HCT116 (cell line): ENCODE data around the gene SGSH. TPM values are rescaled to one million over a fixed set of nuclear protein-coding genes. Genes with fewer than 3 reads are reported as not detected.

Experiments used
- ATAC-seq: fragments of 200-7000 bp; cut with Tn5 transposase; 2 replicates; pipeline ENCODE4 v1.9.1; 2020; ENCODE audit warnings: mild to moderate bottlenecking, moderate library complexity
- BruUV-seq: library from RNA; stranded (reverse); fragments of 400-500 nt; replicated peaks from 2 replicates; lab custom pipeline; 2021; lab: Mats Ljungman, UMichigan
- CTCF ChIA-PET: fragments of 300-600 bp; sonication (Branson Sonifier 250); formaldehyde crosslinking; loops from one replicate; lab custom pipeline; 2021; ENCODE audit warnings: antibody characterized with exemption; lab: Charles Lee
- POLR2A ChIA-PET: fragments of 300-600, 350-600 bp; sonication (Branson Sonifier 250); formaldehyde crosslinking; loops from one replicate; lab custom pipeline; 2021; ENCODE audit warnings: antibody characterized with exemption; lab: Charles Lee
- RAD21 ChIA-PET, 2 experiments: fragments of 300-600 bp; sonication (Branson Sonifier 250); formaldehyde crosslinking; loops; one replicate each; lab custom pipeline; 2023; ENCODE audit warnings: low total read pairs in 2 of 2; ENCODE audit not compliant: uncharacterized antibody in 2 of 2, unreplicated experiment in 2 of 2, low non-redundant PET in 1 of 2; lab: Charles Lee
- DNase-seq: peaks from one replicate; pipeline ENCODE4 v3.0.0-alpha.2; 2010; ENCODE audit warnings: low read depth, low spot score
- H2AFZ ChIP-seq: fragments of 200-600 bp; shearing (Covaris generic), sonication (generic); 2 replicates; pipeline ENCODE4 v1.6.1; 2017; ENCODE audit warnings: low read depth, mixed run types, mixed read lengths, antibody characterized with exemption, low read length; ENCODE audit not compliant: poor library complexity, severe bottlenecking
- H3K27ac ChIP-seq: 2 replicates; pipeline ENCODE4 v1.5.1; 2012; ENCODE audit warnings: low read depth, low read length
- H3K27me3 ChIP-seq: fragments of 200-600 bp; sonication (generic); 2 replicates; pipeline ENCODE4 v1.6.1; 2016; ENCODE audit warnings: mixed run types, low read length, mixed read lengths; ENCODE audit not compliant: insufficient read depth
- H3K36me3 ChIP-seq, 2 experiments: fragments of 200-500 bp in 1 of 2; fragments of 200-600 bp in 1 of 2; sonication (Bioruptor generic) in 1 of 2; sonication (generic) in 1 of 2; 2 replicates each; pipeline versions ENCODE4 v1.5.1 to v1.6.1; 2014 to 2016; ENCODE audit warnings: low read length in 2 of 2, inconsistent platforms in 1 of 2, mixed read lengths in 1 of 2, mixed run types in 1 of 2; ENCODE audit not compliant: insufficient read depth in 2 of 2, control insufficient read depth in 1 of 2
- H3K4me1 ChIP-seq, 2 experiments: fragments of 200-600 bp in 1 of 2; sonication (generic) in 1 of 2; 2 replicates each; pipeline versions ENCODE4 v1.5.1 to v1.6.1; 2012 to 2017; ENCODE audit warnings: low read length in 2 of 2, inconsistent platforms in 1 of 2, mild to moderate bottlenecking in 1 of 2, mixed read lengths in 1 of 2, mixed run types in 1 of 2, moderate library complexity in 1 of 2; ENCODE audit not compliant: insufficient read depth in 2 of 2, control insufficient read depth in 1 of 2
- H3K4me2 ChIP-seq: fragments of 200-600 bp; sonication (generic); 2 replicates; pipeline ENCODE4 v1.6.1; 2017; ENCODE audit warnings: mixed run types, low read length, mixed read lengths
- H3K4me3 ChIP-seq, 2 experiments: fragments of 200-600 bp in 1 of 2; sonication (generic) in 1 of 2; replicated peaks in 1 of 2; 2 replicates each; pipeline ENCODE4 v1.5.1; 2011 to 2016; ENCODE audit warnings: low read length in 2 of 2, control low read depth in 1 of 2, low read depth in 1 of 2, mild to moderate bottlenecking in 1 of 2, mixed read lengths in 1 of 2, mixed run types in 1 of 2
- H3K79me2 ChIP-seq: fragments of 200-600 bp; sonication (generic); 2 replicates; pipeline ENCODE4 v1.6.1; 2017; ENCODE audit warnings: mild to moderate bottlenecking, mixed run types, low read length, moderate library complexity, mixed read lengths; ENCODE audit not compliant: insufficient read depth
- H3K9ac ChIP-seq: fragments of 200-600 bp; sonication (generic); 2 replicates; pipeline ENCODE4 v1.6.1; 2016; ENCODE audit warnings: low read length, mixed read lengths
- H3K9me2 ChIP-seq: fragments of 200-600 bp; sonication (generic), shearing (Covaris generic); 2 replicates; pipeline ENCODE4 v1.6.1; 2017; ENCODE audit warnings: mixed run types, mild to moderate bottlenecking, moderate library complexity; ENCODE audit not compliant: insufficient read depth
- H3K9me3 ChIP-seq, 2 experiments: fragments of 200-500 bp in 1 of 2; fragments of 200-600 bp in 1 of 2; sonication (Bioruptor generic) in 1 of 2; sonication (generic) in 1 of 2; 2 replicates each; pipeline ENCODE4 v1.6.1; 2014 to 2017; ENCODE audit warnings: low read length in 2 of 2, mixed read lengths in 2 of 2, inconsistent platforms in 1 of 2, low read depth in 1 of 2, mild to moderate bottlenecking in 1 of 2, mixed run types in 1 of 2, moderate library complexity in 1 of 2; ENCODE audit not compliant: control insufficient read depth in 1 of 2, insufficient read depth in 1 of 2
- H4K20me1 ChIP-seq: fragments of 200-600 bp; sonication (generic), shearing (Covaris generic); 2 replicates; pipeline ENCODE4 v1.6.1; 2017; ENCODE audit warnings: mixed run types, mild to moderate bottlenecking, moderate library complexity; ENCODE audit not compliant: insufficient read depth
- EGR1 ChIP-seq: IDR thresholded peaks from 2 replicates; pipeline ENCODE4 v1.6.1; 2012; ENCODE audit warnings: low read depth
- ELF1 ChIP-seq: IDR thresholded peaks from 2 replicates; pipeline ENCODE4 v1.6.1; 2012; ENCODE audit warnings: low read depth, borderline replicate concordance
- EZH2 ChIP-seq: fragments of 200-600 bp; sonication (generic); IDR thresholded peaks from 2 replicates; pipeline ENCODE4 v1.6.1; 2017; ENCODE audit warnings: antibody characterized with exemption, mixed run types
- EZH2phosphoT487 ChIP-seq: fragments of 200-600 bp; IDR thresholded peaks from 2 replicates; pipeline ENCODE4 v1.6.1; 2018; ENCODE audit warnings: antibody characterized with exemption, borderline replicate concordance
- FOSL1 ChIP-seq: IDR thresholded peaks from 2 replicates; pipeline ENCODE4 v1.6.1; 2012; ENCODE audit warnings: low read depth
- POLR2A ChIP-seq: IDR thresholded peaks from 2 replicates; pipeline ENCODE4 v1.7.0; 2011; ENCODE audit warnings: borderline replicate concordance; ENCODE audit not compliant: insufficient read depth, insufficient read length; ENCODE audit errors: extremely low read depth
- POLR2AphosphoS5 ChIP-seq: IDR thresholded peaks from 2 replicates; pipeline ENCODE4 v1.6.1; 2011; ENCODE audit warnings: mild to moderate bottlenecking, low read depth, low read length, moderate library complexity
- SRF ChIP-seq: IDR thresholded peaks from 2 replicates; pipeline ENCODE4 v1.6.1; 2012; ENCODE audit warnings: low read depth
- TCF7L2 ChIP-seq: IDR thresholded peaks from 2 replicates; pipeline ENCODE4 v1.7.0; 2011; ENCODE audit warnings: borderline replicate concordance, inconsistent platforms; ENCODE audit not compliant: insufficient read depth, insufficient read length; ENCODE audit errors: extremely low read depth
- YY1 ChIP-seq: IDR thresholded peaks from 2 replicates; pipeline ENCODE4 v1.6.1; 2011; ENCODE audit warnings: low read length, low read depth, moderate library complexity, mild to moderate bottlenecking; ENCODE audit not compliant: insufficient replicate concordance; ENCODE audit errors: extremely low read depth
- ZFX ChIP-seq: fragments of 450-650 bp; IDR thresholded peaks from 2 replicates; pipeline ENCODE4 v1.6.1; 2017
- ZNF274 ChIP-seq: fragments of 200-500 bp; sonication (Bioruptor generic); IDR thresholded peaks from 2 replicates; pipeline ENCODE4 v1.6.1; 2014; ENCODE audit warnings: mild to moderate bottlenecking, low read depth, low read length, inconsistent platforms
- intact Hi-C: fragments of 100-400 bp; cut with micrococcal nuclease; formaldehyde crosslinking; loops from 2 replicates; pipeline ENCODE4 v1.10.0; 2022
- total RNA-seq: library from RNA; stranded (reverse); gene quantifications from one replicate; pipeline ENCODE4 v1.2.1, GENCODE V29; 2021; ENCODE audit not compliant: unreplicated experiment
- TF ChIP-seq, protein P1 (sequence below): IDR thresholded peaks from 2 replicates; pipeline ENCODE4 v1.6.1; 2012
- TF ChIP-seq, protein P2 (sequence below): IDR thresholded peaks from 2 replicates; pipeline ENCODE4 v1.6.1; 2012
- TF ChIP-seq, protein P3 (sequence below): IDR thresholded peaks from 2 replicates; pipeline ENCODE4 v1.6.1; 2012; ENCODE audit warnings: low read depth

The SGSH gene
- total RNA-seq, 1 experiment from 2014 or later: 34.4 TPM

DNA sequence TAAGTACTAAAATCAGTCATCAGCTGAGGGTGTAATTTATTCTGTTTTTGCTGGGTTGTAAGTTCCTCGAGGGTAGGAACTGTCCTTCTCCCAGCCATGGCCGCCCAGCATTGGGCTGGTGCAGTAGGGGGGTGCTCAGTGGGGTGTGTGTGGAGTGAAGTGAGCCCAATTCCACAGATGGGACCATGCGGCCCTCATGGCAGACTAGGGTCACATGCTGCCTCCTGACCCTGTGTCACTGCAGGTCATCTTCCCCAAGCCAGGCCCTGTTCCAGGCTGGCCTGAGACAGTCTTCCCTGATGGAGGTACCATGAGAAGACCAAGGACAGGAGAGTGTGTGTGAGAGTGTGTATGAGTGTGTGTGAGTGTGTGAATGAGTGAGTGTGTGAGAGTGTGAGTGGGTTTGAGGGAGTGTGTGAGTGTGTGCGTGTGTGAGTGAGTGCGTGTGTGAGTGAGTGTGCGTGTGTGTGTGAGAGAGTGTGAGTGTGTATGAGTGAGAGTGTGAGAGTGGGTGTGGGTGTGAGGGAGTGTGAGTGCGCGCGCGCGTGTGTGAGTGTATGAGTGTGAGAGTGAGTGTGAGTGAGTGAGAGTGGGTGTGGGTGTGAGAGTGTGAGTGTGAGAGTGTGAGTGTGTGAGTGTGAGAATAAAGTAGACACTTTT lies 3.8 kb upstream of the SGSH start:
- no peak for DNase-seq
- Histone ChIP-seq H3K36me3 (no peaks in the 10 kb centered on the region), H2AFZ (no peak overlapping the region), H4K20me1 (no peaks in the 10 kb centered on the region), H3K27ac (no peak overlapping the region), H3K4me2 (no peak overlapping the region), H3K4me3 (no peak overlapping the region), H3K27me3 (no peaks in the 10 kb centered on the region), H3K79me2 (peaks cover 11% of the 10 kb centered on the region), H3K4me1 (peaks cover 8 to 15% of the 10 kb centered on the region in 2 experiments; a peak in 3 of 4 replicates), H3K9ac (no peak overlapping the region), H3K9me3 (no peaks in the 10 kb centered on the region), H3K9me2 (no peaks in the 10 kb centered on the region)
- no TSS peak for BruUV-seq
- TF ChIP-seq, protein P1, sequence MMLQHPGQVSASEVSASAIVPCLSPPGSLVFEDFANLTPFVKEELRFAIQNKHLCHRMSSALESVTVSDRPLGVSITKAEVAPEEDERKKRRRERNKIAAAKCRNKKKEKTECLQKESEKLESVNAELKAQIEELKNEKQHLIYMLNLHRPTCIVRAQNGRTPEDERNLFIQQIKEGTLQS: no peak
- TF ChIP-seq EGR1 (no peak), SRF (no peak), EZH2 (no peak)
- ChIA-PET RAD21 (no interaction called here), POLR2A (no interaction called here), CTCF (no interaction called here)
- no peak for ATAC-seq
- intact Hi-C loops: no loop called here

DNA sequence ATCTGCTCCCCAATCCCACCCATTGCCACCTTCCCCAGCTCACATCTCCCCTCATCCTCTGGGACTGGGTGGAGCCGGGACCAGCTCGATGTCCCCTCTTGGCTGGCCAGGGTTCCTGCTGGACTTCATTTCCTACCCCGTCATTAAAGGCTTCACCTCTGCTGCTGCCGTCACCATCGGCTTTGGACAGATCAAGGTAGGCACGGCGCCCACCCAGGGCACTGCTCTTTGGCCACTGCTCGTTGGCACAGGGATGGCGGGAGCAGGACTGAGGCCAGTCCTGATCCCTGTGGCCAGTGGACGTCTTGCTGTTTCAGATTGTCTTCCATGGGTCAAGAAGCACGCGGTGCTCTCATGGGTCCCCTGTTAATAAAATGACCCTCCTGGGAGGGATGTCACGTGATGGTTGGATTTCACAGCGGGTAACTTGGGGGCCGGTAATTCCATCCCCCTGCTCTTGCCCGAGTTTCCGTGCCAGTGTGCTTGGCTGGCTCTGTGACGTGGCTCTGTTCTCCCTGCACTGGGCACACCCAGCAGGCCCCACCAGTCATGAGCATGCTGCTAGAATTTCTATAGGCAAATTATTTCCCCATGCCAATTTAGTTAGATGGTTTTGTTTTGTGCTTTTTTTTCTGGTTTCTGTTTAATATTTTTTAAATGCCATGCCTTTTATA lies 3.1 kb upstream of the SGSH start:
- ATAC-seq: no peak
- TF ChIP-seq SRF (no peak), TCF7L2 (no peak), POLR2AphosphoS5 (no peak), FOSL1 (no peak), ELF1 (no peak), POLR2A (no peak), YY1 (no peak), EZH2phosphoT487 (no peak), ZNF274 (no peak), ZFX (no peak)
- TF ChIP-seq, protein P2, sequence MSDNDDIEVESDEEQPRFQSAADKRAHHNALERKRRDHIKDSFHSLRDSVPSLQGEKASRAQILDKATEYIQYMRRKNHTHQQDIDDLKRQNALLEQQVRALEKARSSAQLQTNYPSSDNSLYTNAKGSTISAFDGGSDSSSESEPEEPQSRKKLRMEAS: no peak
- TF ChIP-seq, protein P3, sequence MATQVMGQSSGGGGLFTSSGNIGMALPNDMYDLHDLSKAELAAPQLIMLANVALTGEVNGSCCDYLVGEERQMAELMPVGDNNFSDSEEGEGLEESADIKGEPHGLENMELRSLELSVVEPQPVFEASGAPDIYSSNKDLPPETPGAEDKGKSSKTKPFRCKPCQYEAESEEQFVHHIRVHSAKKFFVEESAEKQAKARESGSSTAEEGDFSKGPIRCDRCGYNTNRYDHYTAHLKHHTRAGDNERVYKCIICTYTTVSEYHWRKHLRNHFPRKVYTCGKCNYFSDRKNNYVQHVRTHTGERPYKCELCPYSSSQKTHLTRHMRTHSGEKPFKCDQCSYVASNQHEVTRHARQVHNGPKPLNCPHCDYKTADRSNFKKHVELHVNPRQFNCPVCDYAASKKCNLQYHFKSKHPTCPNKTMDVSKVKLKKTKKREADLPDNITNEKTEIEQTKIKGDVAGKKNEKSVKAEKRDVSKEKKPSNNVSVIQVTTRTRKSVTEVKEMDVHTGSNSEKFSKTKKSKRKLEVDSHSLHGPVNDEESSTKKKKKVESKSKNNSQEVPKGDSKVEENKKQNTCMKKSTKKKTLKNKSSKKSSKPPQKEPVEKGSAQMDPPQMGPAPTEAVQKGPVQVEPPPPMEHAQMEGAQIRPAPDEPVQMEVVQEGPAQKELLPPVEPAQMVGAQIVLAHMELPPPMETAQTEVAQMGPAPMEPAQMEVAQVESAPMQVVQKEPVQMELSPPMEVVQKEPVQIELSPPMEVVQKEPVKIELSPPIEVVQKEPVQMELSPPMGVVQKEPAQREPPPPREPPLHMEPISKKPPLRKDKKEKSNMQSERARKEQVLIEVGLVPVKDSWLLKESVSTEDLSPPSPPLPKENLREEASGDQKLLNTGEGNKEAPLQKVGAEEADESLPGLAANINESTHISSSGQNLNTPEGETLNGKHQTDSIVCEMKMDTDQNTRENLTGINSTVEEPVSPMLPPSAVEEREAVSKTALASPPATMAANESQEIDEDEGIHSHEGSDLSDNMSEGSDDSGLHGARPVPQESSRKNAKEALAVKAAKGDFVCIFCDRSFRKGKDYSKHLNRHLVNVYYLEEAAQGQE: no peak
- TF ChIP-seq, protein P1: no peak

More for the DNA sequence above, 3.1 kb upstream of the SGSH start:
- Histone ChIP-seq H3K36me3 (no peaks in the 10 kb centered on the region), H2AFZ (no peak overlapping the region), H3K27ac (no peak overlapping the region), H3K79me2 (peaks cover 11% of the 10 kb centered on the region), H3K9ac (no peak overlapping the region), H3K4me3 (no peak overlapping the region), H4K20me1 (no peaks in the 10 kb centered on the region), H3K4me2 (no peak overlapping the region), H3K4me1 (peaks cover 8 to 15% of the 10 kb centered on the region in 2 experiments; a peak in 3 of 4 replicates), H3K9me3 (no peaks in the 10 kb centered on the region), H3K27me3 (no peaks in the 10 kb centered on the region), H3K9me2 (no peaks in the 10 kb centered on the region)
- POLR2A ChIA-PET: no interaction called here
- RAD21 ChIA-PET: interaction anchor here in 1 of 2 experiments (0.6 kb wide), 1 partner anchor 77 kb away, joined by 3 read pairs; no protein-coding TSS in a partner anchor
- no TSS peak for BruUV-seq
- intact Hi-C loops: no loop called here
- no peak for DNase-seq
- CTCF ChIA-PET: no interaction called here
